Kidney (tissue), 14 donors: ENCODE measurements around the gene POU3F1. TPM values are rescaled to one million over a fixed set of nuclear protein-coding genes. Genes with fewer than 3 reads are reported as not detected.

ENCODE experiments used
- DNase-seq, 5 donors: peaks; one replicate each; pipeline ENCODE4 v3.0.0-alpha.2; 2013 to 2020
- FAIRE-seq: peaks from 2 replicates; lab custom pipeline; 2012; peaks lifted over from hg19 to GRCh38; lab: Jason Lieb, UNC
- H3K27ac ChIP-seq, 2 donors: one replicate each; pipeline ENCODE4 v1.7.0; 2013; ENCODE audit warnings: low read depth in 2 of 2, low read length in 2 of 2, inconsistent platforms in 1 of 2
- H3K27me3 ChIP-seq: one replicate; pipeline ENCODE4 v1.7.1; 2013; ENCODE audit warnings: low read length, inconsistent platforms; ENCODE audit not compliant: control insufficient read depth, insufficient read depth
- H3K36me3 ChIP-seq, 3 donors: one replicate each; pipeline versions ENCODE4 v1.7.0 to v1.7.1; 2013; ENCODE audit warnings: low read length in 3 of 3, control low read depth in 1 of 3, inconsistent platforms in 1 of 3; ENCODE audit not compliant: insufficient read depth in 3 of 3, control insufficient read depth in 2 of 3
- H3K4me1 ChIP-seq, 3 donors: one replicate each; pipeline versions ENCODE4 v1.7.0 to v1.7.1; 2013; ENCODE audit warnings: low read length in 3 of 3, inconsistent platforms in 1 of 3, low read depth in 1 of 3; ENCODE audit not compliant: control insufficient read depth in 2 of 3, insufficient read depth in 2 of 3
- H3K4me3 ChIP-seq, 3 donors: one replicate each; pipeline versions ENCODE4 v1.7.0 to v1.8.1; 2013; ENCODE audit warnings: low read length in 3 of 3, control low read depth in 1 of 3, inconsistent platforms in 1 of 3
- H3K9ac ChIP-seq, 3 donors: one replicate each; pipeline versions ENCODE4 v1.7.0 to v1.7.1; 2013; ENCODE audit warnings: low read length in 3 of 3, control low read depth in 1 of 3, inconsistent platforms in 1 of 3
- H3K9me3 ChIP-seq, 3 donors: one replicate each; pipeline versions ENCODE4 v1.7.0 to v1.7.1; 2013; ENCODE audit warnings: low read length in 3 of 3, control low read depth in 1 of 3, inconsistent platforms in 1 of 3; ENCODE audit not compliant: control insufficient read depth in 2 of 3, insufficient read depth in 1 of 3
- CTCF ChIP-seq: IDR thresholded peaks from 3 replicates; pipeline ENCODE4 v1.5.1; 2012; ENCODE audit warnings: mild to moderate bottlenecking, moderate library complexity, borderline replicate concordance; ENCODE audit not compliant: insufficient read depth; ENCODE audit errors: extremely low read depth
- intact Hi-C: fragments of 100-400 bp; cut with DNase I; formaldehyde crosslinking; loops from one replicate; pipeline ENCODE4 v1.11.1; 2022
- polyA plus RNA-seq: library from polyadenylated mRNA; stranded (reverse); fragments of 350-450 nt; fragmentation: Illumina TruSeq; extraction: RNeasy Lipid Tissue Mini Kit (QIAGEN cat#74804); gene quantifications from one replicate; pipeline ENCODE4 v1.2.3, GENCODE V29; 2014; ENCODE audit warnings: low read depth, low replicate concordance; ENCODE audit not compliant: insufficient read depth
- total RNA-seq: library from RNA; stranded (reverse); fragmentation: NEBNext Ultra II Directional; extraction: Animal tissue kit (Norgen Biotek cat#: 25700); gene quantifications from one replicate; pipeline ENCODE4 v1.2.1, GENCODE V29; 2021
- donor health status: control.
- donor health status: control.
- donor health status: control.
- donor health status: control.
- donor health status: control.
- donor health status: DM: yes; HTN: yes; CAD: no.
- donor health status: Normal renal cell carcinoma (clear cell type).

POU3F1 gene
- total and polyA plus RNA-seq, 2 donors from 2014 or later, result not detected

- H3K36me3 ChIP-seq, result no peaks in the 10 kb centered on the region
- H3K4me3 ChIP-seq, result no peak overlapping the region
- H3K27me3 ChIP-seq, result no peaks in the 10 kb centered on the region
- H3K9me3 ChIP-seq, result no peaks in the 10 kb centered on the region
- no peak overlapping the region for H3K27ac ChIP-seq
- FAIRE-seq (no peak), DNase-seq (no peak)
- H3K9ac ChIP-seq, result no peak overlapping the region
- TF ChIP-seq CTCF, result no peak
- intact Hi-C loops, result no loop called here
- no peaks in the 10 kb centered on the region for H3K4me1 ChIP-seq
Observed at GRCh38 chr1:38062361-38063288, 16.0 kb upstream of the POU3F1 start.

DNA sequence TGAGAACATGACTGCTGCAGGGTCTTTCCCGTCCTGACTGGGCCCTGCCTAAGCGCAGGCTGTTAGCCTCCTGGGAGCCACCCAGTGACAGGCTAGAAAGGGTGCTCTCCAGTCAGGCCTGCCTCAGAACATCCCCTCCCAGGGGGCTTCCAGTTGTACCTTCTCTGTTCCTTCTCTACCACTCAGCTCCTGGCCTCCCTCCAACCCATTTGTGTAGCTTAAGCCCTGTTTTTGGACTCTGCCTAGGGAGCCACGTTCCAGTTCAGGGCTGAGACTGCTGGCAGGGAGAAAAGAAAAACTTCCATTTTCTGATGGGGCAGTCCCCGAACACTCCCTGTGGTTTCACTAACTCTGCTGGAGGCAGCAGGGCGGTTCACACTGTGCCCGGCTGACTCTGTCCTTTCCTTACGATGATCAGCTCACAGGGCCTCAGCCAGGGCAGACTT, 15.3 kb upstream of the POU3F1 start:
- H3K9me3 ChIP-seq, result no peaks in the 10 kb centered on the region
- TF ChIP-seq CTCF, result no peak
- DNase-seq (no peak), FAIRE-seq (no peak)
- no peak overlapping the region for H3K4me3 ChIP-seq
- no peak overlapping the region for H3K27ac ChIP-seq
- intact Hi-C loops, result no loop called here
- no peaks in the 10 kb centered on the region for H3K36me3 ChIP-seq
- H3K9ac ChIP-seq, result no peak overlapping the region
- H3K27me3 ChIP-seq, result no peaks in the 10 kb centered on the region
- no peaks in the 10 kb centered on the region for H3K4me1 ChIP-seq

DNA sequence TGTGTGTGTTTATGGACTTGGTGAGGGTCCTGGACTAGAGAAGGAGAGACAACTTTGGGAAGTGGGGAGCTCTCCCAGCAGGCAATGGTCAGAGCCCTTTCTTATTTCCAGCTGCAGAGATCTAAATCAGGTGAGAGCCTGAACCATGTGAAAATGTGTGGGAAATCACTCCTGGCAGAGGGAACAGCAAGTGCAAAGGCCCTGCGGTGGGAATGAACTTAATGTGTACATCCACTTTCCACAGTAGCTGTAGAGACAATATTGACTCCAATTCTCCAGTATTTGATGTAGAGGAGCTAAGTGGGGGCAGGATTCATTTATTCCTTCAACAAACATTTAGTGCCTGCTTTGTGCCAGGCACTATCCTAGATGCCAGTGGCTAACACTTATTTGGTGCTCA, 14.7 kb upstream of the POU3F1 start:
- no peak for TF ChIP-seq CTCF
- Histone ChIP-seq H3K4me3 (no peak overlapping the region), H3K36me3 (no peaks in the 10 kb centered on the region), H3K9ac (no peak overlapping the region), H3K27me3 (no peaks in the 10 kb centered on the region), H3K9me3 (no peaks in the 10 kb centered on the region), H3K27ac (no peak overlapping the region), H3K4me1 (no peaks in the 10 kb centered on the region)
- DNase-seq, result no peak
- no peak for FAIRE-seq
- intact Hi-C loops, result no loop called here
